GM12892 (cell line): ENCODE measurements around the gene PCSK5.

ENCODE experiments used
- DNase-seq: peaks from one replicate; pipeline ENCODE4 v3.0.0; 2011; ENCODE audit not compliant: insufficient read length
- FAIRE-seq: peaks from 2 replicates; lab custom pipeline; 2011; peaks lifted over from hg19 to GRCh38; lab: Jason Lieb, UNC
- POLR2A ChIP-seq: IDR thresholded peaks from 2 replicates; pipeline ENCODE4 v1.6.1; 2011; ENCODE audit warnings: low read depth, low read length, control low read depth
- POLR2AphosphoS5 ChIP-seq: IDR thresholded peaks from 2 replicates; pipeline ENCODE4 v1.6.1; 2011; ENCODE audit warnings: low read depth, low read length, control low read depth
- TAF1 ChIP-seq: IDR thresholded peaks from 2 replicates; pipeline ENCODE4 v1.6.1; 2011; ENCODE audit warnings: low read depth, mild to moderate bottlenecking, control low read depth, low read length, borderline replicate concordance

Gene PCSK5

GRCh38 chr9:76336027-76336426, 445.6 kb downstream of the PCSK5 start:
- TF ChIP-seq POLR2AphosphoS5 (no peak), POLR2A (no peak), TAF1 (no peak)
- no peak for DNase-seq
- FAIRE-seq, result no peak

- TF ChIP-seq POLR2A (no peak), TAF1 (no peak), POLR2AphosphoS5 (no peak)
- FAIRE-seq (no peak), DNase-seq (no peak)
Measured at GRCh38 chr9:76338418-76338817, 447.9 kb downstream of the PCSK5 start.

GRCh38 chr9:76341616-76342015, 451.1 kb downstream of the PCSK5 start:
- FAIRE-seq (no peak), DNase-seq (no peak)
- no peak for TF ChIP-seq POLR2A
- TF ChIP-seq TAF1, result no peak
- TF ChIP-seq POLR2AphosphoS5, result no peak

- no peak for FAIRE-seq
- TF ChIP-seq TAF1 (no peak), POLR2A (no peak), POLR2AphosphoS5 (no peak)
Measured at GRCh38 chr9:76342201-76342600, 451.7 kb downstream of the PCSK5 start.

GRCh38 chr9:76342858-76343257, 452.4 kb downstream of the PCSK5 start:
- no peak for DNase-seq
- no peak for FAIRE-seq

More at GRCh38 chr9:76342201-76342600, 451.7 kb downstream of the PCSK5 start:
- DNase-seq, result no peak

GRCh38 chr9:76349865-76350264, 459.4 kb downstream of the PCSK5 start:
- no peak for FAIRE-seq
- no peak for TF ChIP-seq POLR2A
- TF ChIP-seq TAF1, result no peak
- no peak for TF ChIP-seq POLR2AphosphoS5
- no peak for DNase-seq

More at GRCh38 chr9:76342858-76343257, 452.4 kb downstream of the PCSK5 start:
- no peak for TF ChIP-seq POLR2A
- TF ChIP-seq TAF1, result no peak
- TF ChIP-seq POLR2AphosphoS5, result no peak

GRCh38 chr9:76351006-76351405, 460.5 kb downstream of the PCSK5 start:
- TF ChIP-seq TAF1 (no peak), POLR2AphosphoS5 (no peak), POLR2A (no peak)
- DNase-seq, result no peak
- FAIRE-seq, result no peak

GRCh38 chr9:76352026-76352620, 461.6 kb downstream of the PCSK5 start:
- DNase-seq (no peak), FAIRE-seq (no peak)
- TF ChIP-seq POLR2AphosphoS5, result no peak
- TF ChIP-seq POLR2A, result no peak

- FAIRE-seq (no peak), DNase-seq (no peak)
- TF ChIP-seq POLR2A, result no peak
- no peak for TF ChIP-seq TAF1
- TF ChIP-seq POLR2AphosphoS5, result no peak
Measured at GRCh38 chr9:76353280-76353679, 462.8 kb downstream of the PCSK5 start.

- no peak for FAIRE-seq
- DNase-seq, result no peak
- TF ChIP-seq POLR2AphosphoS5 (no peak), TAF1 (no peak), POLR2A (no peak)
Measured at GRCh38 chr9:76354221-76354620, 463.7 kb downstream of the PCSK5 start.

GRCh38 chr9:76355886-76356285, 465.4 kb downstream of the PCSK5 start:
- DNase-seq (no peak), FAIRE-seq (no peak)
- TF ChIP-seq POLR2AphosphoS5 (no peak), POLR2A (no peak), TAF1 (no peak)

GRCh38 chr9:76357555-76357954, 467.1 kb downstream of the PCSK5 start:
- no peak for FAIRE-seq
- no peak for DNase-seq
- TF ChIP-seq POLR2AphosphoS5 (no peak), POLR2A (no peak), TAF1 (no peak)
